ENCODE data around the gene CLK2. TPM values are rescaled to one million over a fixed set of nuclear protein-coding genes. Genes with fewer than 3 reads are reported as not detected.
A peak's percentile ranks its signal among the peaks of the same experiment; 100 is the strongest.
"Not testable (repeated sequence)": the region's sequence is repeated elsewhere in the genome, so short reads cannot be mapped to it uniquely, and the experiment has no call there.

The CLK2 gene
- total RNA-seq, 1 donor from 2014 or later, result 57.8 TPM

DNA sequence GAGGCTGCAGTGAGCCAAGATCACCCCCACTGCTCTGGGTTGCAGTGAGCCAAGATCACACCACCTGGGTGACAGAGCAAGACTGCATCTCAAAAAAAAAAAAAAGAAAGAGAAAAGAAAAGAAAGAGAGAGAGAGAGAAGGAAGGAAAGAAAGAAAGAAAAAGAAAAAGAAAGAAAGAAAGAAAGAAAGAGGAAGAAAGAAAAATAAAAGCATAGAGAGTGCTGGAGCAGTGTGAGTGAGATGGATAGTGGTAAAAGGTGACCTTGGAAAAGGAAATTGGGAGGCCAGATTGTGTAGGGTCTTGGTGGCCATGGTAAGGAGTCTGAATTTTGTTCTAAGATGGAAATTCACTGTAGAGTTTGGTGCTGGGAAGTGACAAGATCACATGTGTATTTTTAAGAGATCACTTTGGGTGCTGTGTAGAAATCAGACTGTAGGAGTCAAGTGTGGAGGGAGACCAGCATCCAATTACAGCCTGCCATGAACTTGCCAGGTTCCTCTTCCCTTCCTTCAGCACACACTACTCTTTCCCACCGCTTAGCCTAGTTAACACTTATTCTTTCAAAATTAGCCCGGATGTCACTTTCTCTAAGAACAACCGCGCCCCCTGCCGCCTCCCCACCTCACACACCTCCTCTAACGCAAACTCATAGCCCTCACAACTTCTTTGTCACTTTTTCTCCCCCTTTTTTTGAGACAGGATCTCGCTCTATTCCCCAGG, 47.0 kb downstream of the CLK2 start:
- DNase-seq (ENCODE audit: low spot score) (peak; percentile 84), ATAC-seq (peak; percentile 75)
- intact Hi-C loops (cut with DNase I), result no loop called here

DNA sequence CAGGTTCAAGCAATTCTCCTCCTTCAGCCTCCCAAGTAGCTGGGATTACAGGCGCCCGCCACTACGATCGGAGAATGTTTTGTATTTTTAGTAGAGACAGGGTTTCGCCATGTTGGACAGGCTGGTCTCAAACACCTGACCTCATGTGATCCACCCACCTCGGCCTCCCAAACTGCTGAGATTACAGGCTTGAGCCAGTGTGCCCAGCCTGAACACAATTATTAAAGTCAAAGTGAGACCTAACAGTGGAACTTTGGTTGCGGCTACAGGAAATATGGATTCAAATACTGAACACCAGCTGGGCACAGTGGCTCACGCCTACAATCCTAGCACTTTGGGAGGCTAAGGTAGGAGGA, 47.9 kb downstream of the CLK2 start:
- ATAC-seq; DNase-seq (ENCODE audit: low spot score); intact Hi-C loops (cut with DNase I): not testable (repeated sequence)

DNA sequence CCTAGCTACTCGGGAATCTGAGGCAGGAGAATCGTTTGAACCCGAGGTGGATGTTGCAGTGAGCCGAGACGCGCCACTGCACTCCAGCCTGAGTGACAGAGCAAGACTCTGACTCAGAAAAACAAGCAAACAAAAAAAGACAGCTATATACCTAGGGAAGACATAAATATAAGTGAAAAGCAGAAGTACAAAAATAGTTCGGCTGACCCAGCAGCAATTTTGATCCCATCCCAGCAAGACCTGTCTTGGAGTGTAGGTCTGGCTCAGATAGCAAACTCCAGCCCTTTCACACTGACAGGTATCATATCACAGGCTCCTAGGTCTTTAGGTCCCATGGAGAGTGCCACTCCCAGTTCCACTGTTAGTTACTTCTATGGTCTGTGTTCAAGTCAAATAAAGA, 50.3 kb downstream of the CLK2 start:
- intact Hi-C loops (cut with DNase I), result no loop called here
- ATAC-seq, result no peak
- DNase-seq (ENCODE audit: low spot score), result no peak

DNA sequence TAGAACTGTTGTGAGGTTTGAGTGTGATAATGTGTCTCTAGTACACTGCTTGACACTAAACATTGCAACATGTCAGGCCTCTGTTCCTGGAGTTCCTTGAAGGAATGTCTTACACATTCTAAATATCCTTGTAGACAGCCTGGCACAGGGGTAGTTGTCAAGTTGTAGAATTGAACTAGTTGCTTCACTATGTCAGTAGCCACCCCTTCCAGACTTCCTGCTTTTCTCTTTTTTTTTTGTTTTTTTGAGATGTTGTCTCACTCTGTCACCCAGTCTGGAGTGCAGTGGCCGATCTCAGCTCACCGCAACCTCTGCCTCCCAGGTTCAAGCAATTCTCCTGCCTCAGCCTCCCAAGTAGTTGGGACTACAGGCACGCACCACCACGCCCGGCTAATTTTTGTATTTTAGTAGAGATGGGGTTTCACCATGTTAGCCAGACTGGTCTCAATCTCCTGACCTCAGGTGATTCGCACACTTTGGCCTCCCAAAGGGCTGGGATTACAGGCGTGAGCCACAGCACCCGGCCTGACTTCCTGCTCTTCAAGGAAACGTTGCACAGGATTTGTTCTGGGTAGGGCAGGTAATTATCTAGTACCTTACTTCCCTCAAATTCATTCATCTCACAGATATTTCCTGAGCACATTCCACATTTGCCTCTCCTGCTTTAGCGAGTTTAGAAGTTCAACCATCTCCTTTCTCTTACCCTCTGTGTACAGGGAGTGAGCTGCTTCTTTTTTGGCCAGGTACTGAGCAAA, 52.9 kb downstream of the CLK2 start:
- intact Hi-C loops (cut with DNase I); DNase-seq (ENCODE audit: low spot score); ATAC-seq: not testable (repeated sequence)

DNA sequence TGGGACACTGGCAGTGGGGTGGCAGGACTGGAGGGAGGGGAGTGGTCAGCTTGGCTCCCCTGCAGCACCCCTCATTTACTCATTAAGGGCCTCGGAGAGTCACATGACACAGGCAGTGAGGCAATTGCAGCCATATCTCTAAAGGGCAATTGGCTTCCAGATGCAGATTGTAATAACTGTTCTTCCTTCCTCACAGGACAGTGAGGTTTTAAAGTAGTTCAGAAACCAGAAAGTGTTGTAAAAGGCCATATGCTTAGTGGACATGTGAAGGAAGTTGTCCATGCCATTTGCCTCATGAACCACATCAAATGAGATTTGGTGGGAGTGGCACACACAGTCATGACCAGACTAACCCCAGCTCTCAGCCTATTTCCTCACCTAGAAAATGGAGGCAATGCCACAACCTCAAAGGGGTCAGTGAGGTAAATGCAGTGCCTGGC, 53.7 kb downstream of the CLK2 start:
- ATAC-seq, result peak; percentile 70
- DNase-seq (ENCODE audit: low spot score), result no peak
- intact Hi-C loops (cut with DNase I), result no loop called here

- intact Hi-C loops (cut with DNase I), result no loop called here
- DNase-seq (ENCODE audit: low spot score) (no peak), ATAC-seq (peak; percentile 83)
Observed at GRCh38 chr1:155218854-155219591, 54.3 kb downstream of the CLK2 start.

- ATAC-seq; intact Hi-C loops (cut with DNase I); DNase-seq (ENCODE audit: low spot score): not testable (repeated sequence)
Observed at GRCh38 chr1:155214702-155215101, 58.6 kb downstream of the CLK2 start.

Other genes starting within 250 kb of the CLK2 start
- gene DCST2, start 239.7 kb downstream of the CLK2 start, total RNA-seq, result 5.5 TPM
- gene DCST1, start 239.7 kb downstream of the CLK2 start, total RNA-seq, result 0.31 TPM
- gene ADAM15, start 222.2 kb downstream of the CLK2 start, total RNA-seq, result 147 TPM
- gene EFNA4, start 209.8 kb downstream of the CLK2 start, total RNA-seq, result 3.1 TPM
- 2.4 TPM for gene EFNA3, start 194.7 kb downstream of the CLK2 start, total RNA-seq
- gene EFNA1, start 145.6 kb downstream of the CLK2 start, total RNA-seq, result 49.0 TPM
- 20.8 TPM for gene SLC50A1, start 137.7 kb downstream of the CLK2 start, total RNA-seq
- gene DPM3, start 133.0 kb downstream of the CLK2 start, total RNA-seq, result 75.3 TPM
- 162 TPM for gene KRTCAP2, start 100.2 kb downstream of the CLK2 start, total RNA-seq
- gene TRIM46, start 99.7 kb downstream of the CLK2 start, total RNA-seq, result 4.8 TPM
- 58.8 TPM for gene THBS3, start 65.6 kb downstream of the CLK2 start, total RNA-seq
- 20.0 TPM for gene MTX1, start 64.8 kb downstream of the CLK2 start, total RNA-seq
- gene ENTREP3, start 18.0 kb downstream of the CLK2 start, total RNA-seq, result 28.4 TPM
- gene SCAMP3, start 11.1 kb downstream of the CLK2 start, total RNA-seq, result 44.0 TPM
- 8.0 TPM for gene HCN3, start 4.0 kb upstream of the CLK2 start, total RNA-seq
- gene PKLR, start 27.9 kb upstream of the CLK2 start, total RNA-seq, result not detected
- gene FDPS, start 35.4 kb upstream of the CLK2 start, total RNA-seq, result 160 TPM
- gene RUSC1, start 47.4 kb upstream of the CLK2 start, total RNA-seq, result 43.3 TPM